Caco-2 (cell line): Measurements from ENCODE around the gene DNAJC1. TPM values are rescaled to one million over a fixed set of nuclear protein-coding genes. Genes with fewer than 3 reads are reported as not detected.

Source experiments
- BruUV-seq: library from RNA; stranded (reverse); fragments of 400-500 nt; replicated peaks from 2 replicates; lab custom pipeline; 2021; lab: Mats Ljungman, UMichigan
- CTCF ChIA-PET: fragments of 300-600 bp; sonication (Branson Sonifier 250); formaldehyde crosslinking; loops from one replicate; lab custom pipeline; 2022; ENCODE audit warnings: antibody characterized with exemption; lab: Charles Lee
- POLR2A ChIA-PET: fragments of 300-600 bp; sonication (Branson Sonifier 250); formaldehyde crosslinking; loops from one replicate; lab custom pipeline; 2022; ENCODE audit warnings: antibody characterized with exemption; lab: Charles Lee
- DNase-seq, 2 experiments: peaks; one replicate each; pipeline versions ENCODE4 v3.0.0 to v3.0.0-alpha.2; 2020 to 2022
- H3K27me3 ChIP-seq: replicated peaks from 2 replicates; pipeline ENCODE4 v1.6.0; 2011; ENCODE audit warnings: low read length; ENCODE audit not compliant: control insufficient read depth, insufficient read depth
- H3K36me3 ChIP-seq: 2 replicates; pipeline ENCODE4 v1.5.1; 2011; ENCODE audit warnings: low read length; ENCODE audit not compliant: control insufficient read depth, insufficient read depth
- H3K4me1 ChIP-seq: fragments of 250-450 bp; sonication (Bioruptor Pico); 2 replicates; pipeline ENCODE4 v1.5.1; 2020; ENCODE audit warnings: mild to moderate bottlenecking
- H3K4me3 ChIP-seq: 2 replicates; pipeline ENCODE4 v1.5.1; 2011; ENCODE audit warnings: low read depth, mild to moderate bottlenecking, control low read depth, low read length
- H3K9me3 ChIP-seq: fragments of 250-450 bp; sonication (Bioruptor Pico); 2 replicates; pipeline ENCODE4 v1.5.1; 2020; ENCODE audit warnings: mild to moderate bottlenecking, moderate library complexity
- H3K27ac Mint-ChIP-seq: one replicate; pipeline ENCODE4 v1.8.0; 2022; ENCODE audit warnings: mixed read lengths; ENCODE audit not compliant: unreplicated experiment
- H3K27me3 Mint-ChIP-seq: one replicate; pipeline ENCODE4 v1.8.0; 2022; ENCODE audit warnings: mixed read lengths; ENCODE audit not compliant: insufficient read depth, unreplicated experiment
- H3K36me3 Mint-ChIP-seq: one replicate; pipeline ENCODE4 v1.8.0; 2022; ENCODE audit warnings: mild to moderate bottlenecking, mixed read lengths; ENCODE audit not compliant: insufficient read depth, unreplicated experiment
- H3K4me1 Mint-ChIP-seq: one replicate; pipeline ENCODE4 v1.8.0; 2022; ENCODE audit warnings: low read depth, mixed read lengths; ENCODE audit not compliant: unreplicated experiment
- H3K4me3 Mint-ChIP-seq: one replicate; pipeline ENCODE4 v1.8.0; 2022; ENCODE audit warnings: mild to moderate bottlenecking, moderate library complexity, mixed read lengths; ENCODE audit not compliant: unreplicated experiment
- H3K9me3 Mint-ChIP-seq: one replicate; pipeline ENCODE4 v1.8.0; 2022; ENCODE audit warnings: mixed read lengths; ENCODE audit not compliant: unreplicated experiment
- intact Hi-C: fragments of 100-400 bp; cut with micrococcal nuclease; formaldehyde crosslinking; loops from one replicate; pipeline ENCODE4 v1.10.0; 2022; ENCODE audit not compliant: unreplicated experiment
- total RNA-seq: library from RNA; stranded (reverse); gene quantifications from 2 replicates; pipeline ENCODE4 v1.2.3, GENCODE V29; 2022
- TF ChIP-seq, protein P1 (sequence below), 2 experiments: fragments of 200-600 bp in 1 of 2; IDR thresholded peaks; 1 replicate in 1 of 2; 2 replicates in 1 of 2; pipeline versions ENCODE4 v1.5.1 to v1.8.0; 2011 to 2022; ENCODE audit warnings: antibody characterized with exemption in 1 of 2, control low read depth in 1 of 2, inconsistent platforms in 1 of 2, low read depth in 1 of 2, low read length in 1 of 2, mild to moderate bottlenecking in 1 of 2, moderate library complexity in 1 of 2; ENCODE audit not compliant: insufficient read depth in 1 of 2, severe bottlenecking in 1 of 2, unreplicated experiment in 1 of 2

Gene DNAJC1
- total RNA-seq, 1 experiment from 2014 or later = 50.7 TPM

DNA sequence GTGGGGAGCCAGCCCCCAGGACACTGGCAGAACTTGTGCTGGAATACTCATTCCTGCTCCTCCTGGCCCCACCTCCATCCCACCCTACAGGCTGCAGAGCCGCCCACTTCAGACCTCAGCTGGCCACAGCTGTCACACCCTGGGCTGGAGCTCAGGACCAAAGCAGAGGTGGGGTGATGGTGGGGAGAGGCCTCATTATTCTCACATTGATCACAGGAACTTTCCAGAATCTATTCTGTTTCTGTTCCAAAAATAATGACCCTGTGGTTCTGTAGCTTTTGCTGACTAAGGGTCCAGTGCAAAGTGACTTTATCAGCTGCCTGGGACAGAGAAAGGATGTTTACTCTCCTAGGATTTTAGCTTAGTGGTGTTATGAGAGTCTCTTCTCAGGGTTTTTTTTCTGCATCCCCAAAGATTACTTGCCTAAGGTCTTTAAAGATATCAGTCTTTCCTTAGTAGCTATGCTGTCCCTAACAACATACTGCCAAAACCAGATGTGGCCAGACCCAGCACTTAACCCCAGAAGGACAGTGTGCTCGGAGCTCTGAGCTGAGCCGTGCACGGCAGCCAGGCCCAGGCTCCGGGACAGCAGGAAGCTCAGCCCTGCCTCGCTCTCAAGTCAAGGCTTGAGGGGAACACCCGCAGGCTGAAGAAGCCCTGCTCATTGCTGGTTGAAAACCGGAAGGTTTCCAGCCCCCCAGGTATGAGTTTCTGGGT lies 246.2 kb downstream of the DNAJC1 start:
- DNase-seq = no peak
- Mint-ChIP-seq H3K9me3 (no peaks in the 10 kb centered on the region), H3K4me1 (peaks cover 1% of the 10 kb centered on the region), H3K27me3 (no peaks in the 10 kb centered on the region), H3K27ac (no peak overlapping the region), H3K36me3 (peaks cover 4% of the 10 kb centered on the region), H3K4me3 (no peak overlapping the region)
- H3K27me3 ChIP-seq = no peaks in the 10 kb centered on the region
- ChIA-PET POLR2A (interaction anchor here (0.7 kb wide), 1 partner anchor 149 kb away, joined by 3 read pairs; no protein-coding TSS in a partner anchor), CTCF (no interaction called here)
- H3K9me3 ChIP-seq = no peaks in the 10 kb centered on the region
- no peaks in the 10 kb centered on the region for H3K36me3 ChIP-seq
- TF ChIP-seq, protein P1, sequence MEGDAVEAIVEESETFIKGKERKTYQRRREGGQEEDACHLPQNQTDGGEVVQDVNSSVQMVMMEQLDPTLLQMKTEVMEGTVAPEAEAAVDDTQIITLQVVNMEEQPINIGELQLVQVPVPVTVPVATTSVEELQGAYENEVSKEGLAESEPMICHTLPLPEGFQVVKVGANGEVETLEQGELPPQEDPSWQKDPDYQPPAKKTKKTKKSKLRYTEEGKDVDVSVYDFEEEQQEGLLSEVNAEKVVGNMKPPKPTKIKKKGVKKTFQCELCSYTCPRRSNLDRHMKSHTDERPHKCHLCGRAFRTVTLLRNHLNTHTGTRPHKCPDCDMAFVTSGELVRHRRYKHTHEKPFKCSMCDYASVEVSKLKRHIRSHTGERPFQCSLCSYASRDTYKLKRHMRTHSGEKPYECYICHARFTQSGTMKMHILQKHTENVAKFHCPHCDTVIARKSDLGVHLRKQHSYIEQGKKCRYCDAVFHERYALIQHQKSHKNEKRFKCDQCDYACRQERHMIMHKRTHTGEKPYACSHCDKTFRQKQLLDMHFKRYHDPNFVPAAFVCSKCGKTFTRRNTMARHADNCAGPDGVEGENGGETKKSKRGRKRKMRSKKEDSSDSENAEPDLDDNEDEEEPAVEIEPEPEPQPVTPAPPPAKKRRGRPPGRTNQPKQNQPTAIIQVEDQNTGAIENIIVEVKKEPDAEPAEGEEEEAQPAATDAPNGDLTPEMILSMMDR (IDR thresholded peaks at IDR 0.05; ENCODE audit: insufficient read depth in 1 of 2, low read depth in 1 of 2, low read length in 1 of 2, severe bottlenecking in 1 of 2, unreplicated experiment in 1 of 2) = no peak
- intact Hi-C loops = no loop called here
- peaks cover 5% of the 10 kb centered on the region for H3K4me1 ChIP-seq
- BruUV-seq = no TSS peak
- no peak overlapping the region for H3K4me3 ChIP-seq

DNA sequence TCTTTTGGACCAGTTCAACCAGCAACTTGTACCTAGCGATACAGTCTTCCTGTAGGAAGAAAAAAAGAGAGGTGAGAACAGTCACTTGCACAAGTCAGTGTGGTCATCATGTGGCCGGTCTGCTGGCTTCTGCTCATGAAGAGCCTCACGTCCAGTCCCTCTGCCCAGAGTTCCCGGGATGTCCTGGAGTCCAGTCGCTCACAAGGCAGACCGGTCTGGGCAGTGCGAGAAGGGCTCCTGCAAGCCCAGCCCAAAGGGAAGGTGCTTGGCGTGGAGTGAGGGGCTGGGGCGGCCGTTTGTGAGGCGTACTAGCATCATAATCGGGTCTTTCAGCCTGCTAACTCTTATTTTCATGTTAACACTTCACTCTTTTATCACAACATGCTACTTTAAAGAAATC lies 246.8 kb downstream of the DNAJC1 start:
- H3K4me3 ChIP-seq = no peak overlapping the region
- DNase-seq = no peak
- H3K9me3 Mint-ChIP-seq = no peaks in the 10 kb centered on the region
- H3K9me3 ChIP-seq = no peaks in the 10 kb centered on the region
- ChIA-PET CTCF (no interaction called here), POLR2A (interaction anchor here (0.7 kb wide), 1 partner anchor 150 kb away, joined by 3 read pairs; no protein-coding TSS in a partner anchor)
- intact Hi-C loops = no loop called here
- H3K36me3 Mint-ChIP-seq = peaks cover 7% of the 10 kb centered on the region
- H3K27ac Mint-ChIP-seq = no peak overlapping the region
- H3K27me3 ChIP-seq = no peaks in the 10 kb centered on the region
- H3K4me1 ChIP-seq = peaks cover 11% of the 10 kb centered on the region
- TF ChIP-seq, protein P1 (IDR thresholded peaks at IDR 0.05; ENCODE audit: insufficient read depth in 1 of 2, low read depth in 1 of 2, low read length in 1 of 2, severe bottlenecking in 1 of 2, unreplicated experiment in 1 of 2) = no peak
- peaks cover 6% of the 10 kb centered on the region for H3K4me1 Mint-ChIP-seq
- no TSS peak for BruUV-seq
- H3K4me3 Mint-ChIP-seq = no peak overlapping the region
- H3K27me3 Mint-ChIP-seq = no peaks in the 10 kb centered on the region
- no peaks in the 10 kb centered on the region for H3K36me3 ChIP-seq

DNA sequence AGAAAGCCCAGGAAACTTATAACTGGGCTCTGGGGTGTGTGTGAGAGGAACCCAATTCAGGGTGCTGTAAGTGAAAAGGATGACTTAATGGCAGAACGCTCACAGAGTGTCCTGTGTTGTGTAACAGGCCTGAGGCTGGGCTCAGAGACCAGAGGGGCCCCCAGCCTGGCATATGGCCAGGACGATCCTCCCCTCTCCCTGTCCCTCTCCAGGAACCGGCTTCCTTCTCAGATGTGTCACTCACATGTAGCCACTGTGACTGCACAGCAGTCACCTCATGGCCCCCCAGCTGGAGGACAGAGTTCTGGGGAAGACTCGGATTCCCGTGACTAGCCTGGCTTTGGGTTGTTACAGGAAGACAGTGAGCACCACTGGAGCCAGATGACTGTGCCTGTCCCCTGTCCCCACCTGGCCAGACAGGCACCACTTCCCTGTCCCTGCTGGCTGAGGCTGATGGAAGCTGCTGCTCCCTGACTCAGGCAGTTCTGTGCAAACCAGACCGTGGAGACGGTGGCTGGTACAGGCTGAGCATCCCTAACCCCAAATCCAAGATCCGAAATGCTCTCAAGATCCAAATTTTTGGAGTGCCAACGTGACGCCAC lies 249.0 kb downstream of the DNAJC1 start:
- H3K27ac Mint-ChIP-seq = no peak overlapping the region
- H3K27me3 Mint-ChIP-seq = no peaks in the 10 kb centered on the region
- DNase-seq = no peak
- Histone ChIP-seq H3K4me1 (peaks cover 32% of the 10 kb centered on the region), H3K9me3 (no peaks in the 10 kb centered on the region), H3K4me3 (no peak overlapping the region), H3K27me3 (no peaks in the 10 kb centered on the region), H3K36me3 (no peaks in the 10 kb centered on the region)
- peaks cover 20% of the 10 kb centered on the region for H3K36me3 Mint-ChIP-seq
- no peaks in the 10 kb centered on the region for H3K9me3 Mint-ChIP-seq
- CTCF ChIA-PET = no interaction called here
- BruUV-seq = no TSS peak
- TF ChIP-seq, protein P1 (IDR thresholded peaks at IDR 0.05; ENCODE audit: insufficient read depth in 1 of 2, low read depth in 1 of 2, low read length in 1 of 2, severe bottlenecking in 1 of 2, unreplicated experiment in 1 of 2) = no peak
- POLR2A ChIA-PET = interaction anchor here (0.7 kb wide), 1 partner anchor 429 kb away, joined by 8 read pairs; no protein-coding TSS in a partner anchor
- intact Hi-C loops = no loop called here
- H3K4me1 Mint-ChIP-seq = peaks cover 18% of the 10 kb centered on the region
- no peak overlapping the region for H3K4me3 Mint-ChIP-seq
